ENCODE data around the gene ZNF740. TPM values are rescaled to one million over a fixed set of nuclear protein-coding genes. Genes with fewer than 3 reads are reported as not detected.

Gene ZNF740
- total and polyA plus RNA-seq, 10 of the 15 experiments (the other 5 are each of a cell fraction or from before 2014, with no cell fraction given) = 1.4 to 33.6 (median 11.3) TPM

DNA sequence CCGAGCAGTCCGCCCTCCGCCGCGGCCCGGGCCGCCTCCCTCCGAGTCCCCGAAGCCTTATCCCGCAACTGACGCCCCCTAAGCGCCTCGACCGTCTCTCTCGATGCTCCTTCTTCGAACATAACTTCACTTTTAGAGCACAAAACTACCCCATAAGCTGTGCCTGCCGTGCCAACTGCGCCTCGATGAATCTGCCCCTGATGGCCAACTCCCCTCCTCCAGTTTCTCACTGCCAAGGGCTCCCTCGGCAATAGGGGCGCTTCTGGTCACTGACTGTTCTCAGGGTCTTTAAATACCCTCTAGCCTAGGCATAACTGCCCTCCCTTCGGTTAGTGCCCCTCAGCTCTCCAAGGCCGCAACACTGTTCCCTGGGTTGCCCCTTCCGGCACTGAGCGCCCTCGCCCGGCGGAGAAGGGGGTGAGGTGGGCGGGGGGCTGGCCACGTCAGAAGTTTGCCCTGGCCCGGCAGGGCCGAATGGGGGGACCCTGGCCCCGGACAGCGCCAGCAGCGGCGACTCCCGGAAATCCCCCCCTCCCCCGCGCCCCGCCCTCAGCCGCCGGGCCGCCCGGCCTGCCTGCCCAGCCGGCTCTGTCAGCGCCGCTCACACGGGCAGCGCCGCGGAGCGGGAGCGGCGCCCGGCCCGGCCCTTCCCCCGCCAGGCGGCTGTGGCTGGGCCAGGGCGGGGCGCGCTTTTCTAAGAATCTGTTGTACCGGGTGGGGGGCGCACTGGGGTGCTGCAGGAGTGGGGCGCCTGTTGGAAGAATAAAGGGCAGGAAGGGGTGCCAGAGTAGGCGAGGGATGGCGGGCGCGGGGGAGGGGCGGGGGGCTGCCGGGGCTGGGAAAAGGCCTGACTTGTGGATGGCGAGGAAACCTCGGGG is 40.9 kb downstream of the ZNF740 start (continued):
- TF ChIP-seq CEBPB (IDR thresholded peaks at IDR 0.05; ENCODE audit: borderline replicate concordance in 1 of 2, low read depth in 2 of 2, low read length in 2 of 2) (no peak), CHD2 (IDR thresholded peaks at IDR 0.05; ENCODE audit: borderline replicate concordance, low read depth, low read length) (peak; percentile 61; the same call in 1 of the 2 replicates), SREBF1 (IDR thresholded peaks at IDR 0.05; ENCODE audit: low read length) (no peak), RFX5 (IDR thresholded peaks at IDR 0.05; ENCODE audit: low read depth, low read length) (no peak), CHD1 (IDR thresholded peaks at IDR 0.05; ENCODE audit: low read depth, low read length) (no peak), RB1 (IDR thresholded peaks at IDR 0.05; ENCODE audit: borderline replicate concordance) (no peak; the same call in 1 of the 2 replicates), SREBF2 (IDR thresholded peaks at IDR 0.05; ENCODE audit: low read length) (no peak), EGR1 (IDR thresholded peaks at IDR 0.05; ENCODE audit: borderline replicate concordance in 1 of 2, low read depth in 2 of 2, low read length in 2 of 2) (no peak), FOXK2 (IDR thresholded peaks at IDR 0.05) (no peak), NRF1 (conservative IDR thresholded peaks at IDR 0.05; ENCODE audit: low read depth, low read length) (no peak), MYB (IDR thresholded peaks at IDR 0.05; ENCODE audit: borderline replicate concordance, low read depth, low read length) (no peak), ZNF274 (IDR thresholded peaks at IDR 0.05; ENCODE audit: insufficient read depth, insufficient read length) (no peak), POLR2AphosphoS2 (IDR thresholded peaks at IDR 0.05; ENCODE audit: low read depth, low read length) (peak; percentile 30; the same call in 1 of the 2 replicates)
- TF ChIP-seq, protein P1, sequence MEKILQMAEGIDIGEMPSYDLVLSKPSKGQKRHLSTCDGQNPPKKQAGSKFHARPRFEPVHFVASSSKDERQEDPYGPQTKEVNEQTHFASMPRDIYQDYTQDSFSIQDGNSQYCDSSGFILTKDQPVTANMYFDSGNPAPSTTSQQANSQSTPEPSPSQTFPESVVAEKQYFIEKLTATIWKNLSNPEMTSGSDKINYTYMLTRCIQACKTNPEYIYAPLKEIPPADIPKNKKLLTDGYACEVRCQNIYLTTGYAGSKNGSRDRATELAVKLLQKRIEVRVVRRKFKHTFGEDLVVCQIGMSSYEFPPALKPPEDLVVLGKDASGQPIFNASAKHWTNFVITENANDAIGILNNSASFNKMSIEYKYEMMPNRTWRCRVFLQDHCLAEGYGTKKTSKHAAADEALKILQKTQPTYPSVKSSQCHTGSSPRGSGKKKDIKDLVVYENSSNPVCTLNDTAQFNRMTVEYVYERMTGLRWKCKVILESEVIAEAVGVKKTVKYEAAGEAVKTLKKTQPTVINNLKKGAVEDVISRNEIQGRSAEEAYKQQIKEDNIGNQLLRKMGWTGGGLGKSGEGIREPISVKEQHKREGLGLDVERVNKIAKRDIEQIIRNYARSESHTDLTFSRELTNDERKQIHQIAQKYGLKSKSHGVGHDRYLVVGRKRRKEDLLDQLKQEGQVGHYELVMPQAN (conservative IDR thresholded peaks at IDR 0.05) = 0 out of 2 replicates have a peak, but pooled peaks have one; percentile 54
- TF ChIP-seq, protein P2, sequence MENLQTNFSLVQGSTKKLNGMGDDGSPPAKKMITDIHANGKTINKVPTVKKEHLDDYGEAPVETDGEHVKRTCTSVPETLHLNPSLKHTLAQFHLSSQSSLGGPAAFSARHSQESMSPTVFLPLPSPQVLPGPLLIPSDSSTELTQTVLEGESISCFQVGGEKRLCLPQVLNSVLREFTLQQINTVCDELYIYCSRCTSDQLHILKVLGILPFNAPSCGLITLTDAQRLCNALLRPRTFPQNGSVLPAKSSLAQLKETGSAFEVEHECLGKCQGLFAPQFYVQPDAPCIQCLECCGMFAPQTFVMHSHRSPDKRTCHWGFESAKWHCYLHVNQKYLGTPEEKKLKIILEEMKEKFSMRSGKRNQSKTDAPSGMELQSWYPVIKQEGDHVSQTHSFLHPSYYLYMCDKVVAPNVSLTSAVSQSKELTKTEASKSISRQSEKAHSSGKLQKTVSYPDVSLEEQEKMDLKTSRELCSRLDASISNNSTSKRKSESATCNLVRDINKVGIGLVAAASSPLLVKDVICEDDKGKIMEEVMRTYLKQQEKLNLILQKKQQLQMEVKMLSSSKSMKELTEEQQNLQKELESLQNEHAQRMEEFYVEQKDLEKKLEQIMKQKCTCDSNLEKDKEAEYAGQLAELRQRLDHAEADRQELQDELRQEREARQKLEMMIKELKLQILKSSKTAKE (IDR thresholded peaks at IDR 0.05; ENCODE audit: low read depth, poor library complexity, severe bottlenecking) = peak; percentile 24
- TF ChIP-seq, protein P3, sequence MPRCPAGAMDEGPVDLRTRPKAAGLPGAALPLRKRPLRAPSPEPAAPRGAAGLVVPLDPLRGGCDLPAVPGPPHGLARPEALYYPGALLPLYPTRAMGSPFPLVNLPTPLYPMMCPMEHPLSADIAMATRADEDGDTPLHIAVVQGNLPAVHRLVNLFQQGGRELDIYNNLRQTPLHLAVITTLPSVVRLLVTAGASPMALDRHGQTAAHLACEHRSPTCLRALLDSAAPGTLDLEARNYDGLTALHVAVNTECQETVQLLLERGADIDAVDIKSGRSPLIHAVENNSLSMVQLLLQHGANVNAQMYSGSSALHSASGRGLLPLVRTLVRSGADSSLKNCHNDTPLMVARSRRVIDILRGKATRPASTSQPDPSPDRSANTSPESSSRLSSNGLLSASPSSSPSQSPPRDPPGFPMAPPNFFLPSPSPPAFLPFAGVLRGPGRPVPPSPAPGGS (IDR thresholded peaks at IDR 0.05; ENCODE audit: borderline replicate concordance, insufficient read depth, low read depth, low read length, poor library complexity, severe bottlenecking) = no peak
- TF ChIP-seq, protein P4, sequence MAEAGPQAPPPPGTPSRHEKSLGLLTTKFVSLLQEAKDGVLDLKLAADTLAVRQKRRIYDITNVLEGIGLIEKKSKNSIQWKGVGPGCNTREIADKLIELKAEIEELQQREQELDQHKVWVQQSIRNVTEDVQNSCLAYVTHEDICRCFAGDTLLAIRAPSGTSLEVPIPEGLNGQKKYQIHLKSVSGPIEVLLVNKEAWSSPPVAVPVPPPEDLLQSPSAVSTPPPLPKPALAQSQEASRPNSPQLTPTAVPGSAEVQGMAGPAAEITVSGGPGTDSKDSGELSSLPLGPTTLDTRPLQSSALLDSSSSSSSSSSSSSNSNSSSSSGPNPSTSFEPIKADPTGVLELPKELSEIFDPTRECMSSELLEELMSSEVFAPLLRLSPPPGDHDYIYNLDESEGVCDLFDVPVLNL (IDR thresholded peaks at IDR 0.05; ENCODE audit: low read depth, low read length) = no peak
- TF ChIP-seq, protein P5, sequence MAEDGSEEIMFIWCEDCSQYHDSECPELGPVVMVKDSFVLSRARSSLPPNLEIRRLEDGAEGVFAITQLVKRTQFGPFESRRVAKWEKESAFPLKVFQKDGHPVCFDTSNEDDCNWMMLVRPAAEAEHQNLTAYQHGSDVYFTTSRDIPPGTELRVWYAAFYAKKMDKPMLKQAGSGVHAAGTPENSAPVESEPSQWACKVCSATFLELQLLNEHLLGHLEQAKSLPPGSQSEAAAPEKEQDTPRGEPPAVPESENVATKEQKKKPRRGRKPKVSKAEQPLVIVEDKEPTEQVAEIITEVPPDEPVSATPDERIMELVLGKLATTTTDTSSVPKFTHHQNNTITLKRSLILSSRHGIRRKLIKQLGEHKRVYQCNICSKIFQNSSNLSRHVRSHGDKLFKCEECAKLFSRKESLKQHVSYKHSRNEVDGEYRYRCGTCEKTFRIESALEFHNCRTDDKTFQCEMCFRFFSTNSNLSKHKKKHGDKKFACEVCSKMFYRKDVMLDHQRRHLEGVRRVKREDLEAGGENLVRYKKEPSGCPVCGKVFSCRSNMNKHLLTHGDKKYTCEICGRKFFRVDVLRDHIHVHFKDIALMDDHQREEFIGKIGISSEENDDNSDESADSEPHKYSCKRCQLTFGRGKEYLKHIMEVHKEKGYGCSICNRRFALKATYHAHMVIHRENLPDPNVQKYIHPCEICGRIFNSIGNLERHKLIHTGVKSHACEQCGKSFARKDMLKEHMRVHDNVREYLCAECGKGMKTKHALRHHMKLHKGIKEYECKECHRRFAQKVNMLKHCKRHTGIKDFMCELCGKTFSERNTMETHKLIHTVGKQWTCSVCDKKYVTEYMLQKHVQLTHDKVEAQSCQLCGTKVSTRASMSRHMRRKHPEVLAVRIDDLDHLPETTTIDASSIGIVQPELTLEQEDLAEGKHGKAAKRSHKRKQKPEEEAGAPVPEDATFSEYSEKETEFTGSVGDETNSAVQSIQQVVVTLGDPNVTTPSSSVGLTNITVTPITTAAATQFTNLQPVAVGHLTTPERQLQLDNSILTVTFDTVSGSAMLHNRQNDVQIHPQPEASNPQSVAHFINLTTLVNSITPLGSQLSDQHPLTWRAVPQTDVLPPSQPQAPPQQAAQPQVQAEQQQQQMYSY (CRISPR knock-in tag; IDR thresholded peaks at IDR 0.05) = no peak

Measured in GM12878 (cell line).